Osteoblast (primary cell): ENCODE measurements around the gene SULT1A1. TPM values are rescaled to one million over a fixed set of nuclear protein-coding genes. Genes with fewer than 3 reads are reported as not detected.

Experiments
- DNase-seq: peaks from one replicate; pipeline ENCODE4 v3.0.0; 2011; ENCODE audit warnings: low spot score, mixed read lengths; ENCODE audit not compliant: insufficient read length; ENCODE audit errors: missing footprints
- H2AFZ ChIP-seq: 2 replicates; pipeline ENCODE4 v1.6.0; 2011; ENCODE audit warnings: mild to moderate bottlenecking, low read length
- H3K27ac ChIP-seq: 2 replicates; pipeline ENCODE4 v1.5.1; 2011; ENCODE audit warnings: mild to moderate bottlenecking, low read depth, low read length, moderate library complexity
- H3K27me3 ChIP-seq: 2 replicates; pipeline ENCODE4 v1.6.0; 2012; ENCODE audit warnings: mild to moderate bottlenecking, control low read depth, inconsistent platforms, low read length, moderate library complexity; ENCODE audit not compliant: insufficient read depth
- H3K36me3 ChIP-seq: 2 replicates; pipeline ENCODE4 v1.5.1; 2011; ENCODE audit warnings: mild to moderate bottlenecking, low read length, control low read depth, moderate library complexity; ENCODE audit not compliant: insufficient read depth
- H3K4me1 ChIP-seq: 2 replicates; pipeline ENCODE4 v1.5.1; 2011; ENCODE audit warnings: mild to moderate bottlenecking, low read length, control low read depth, moderate library complexity; ENCODE audit not compliant: insufficient read depth
- H3K4me2 ChIP-seq: 2 replicates; pipeline ENCODE4 v1.6.0; 2011; ENCODE audit warnings: mild to moderate bottlenecking, low read length; ENCODE audit not compliant: insufficient read depth
- H3K4me3 ChIP-seq: fragments of 200-600 bp; sonication (generic); 3 replicates; pipeline ENCODE4 v1.5.1; 2012; ENCODE audit warnings: mild to moderate bottlenecking, low read length, inconsistent platforms; ENCODE audit not compliant: insufficient read depth
- H3K79me2 ChIP-seq: 2 replicates; pipeline ENCODE4 v1.6.0; 2012; ENCODE audit warnings: mild to moderate bottlenecking, low read length, control low read depth, inconsistent platforms; ENCODE audit not compliant: insufficient read depth
- H3K9me3 ChIP-seq: 2 replicates; pipeline ENCODE4 v1.5.1; 2011; ENCODE audit warnings: low read depth, low read length, control low read depth
- H4K20me1 ChIP-seq: 2 replicates; pipeline ENCODE4 v1.6.0; 2012; ENCODE audit warnings: mild to moderate bottlenecking, low read length, control low read depth; ENCODE audit not compliant: insufficient read depth
- CTCF ChIP-seq: IDR thresholded peaks from 2 replicates; pipeline ENCODE4 v1.5.1; 2011; ENCODE audit warnings: mild to moderate bottlenecking, low read depth, low read length, moderate library complexity; ENCODE audit errors: extremely low read depth
- total RNA-seq: library from RNA; depleted of rRNA; stranded (reverse); fragments of >200 nt; gene quantifications from 2 replicates; pipeline ENCODE4 v1.2.3, GENCODE V29; 2012

Gene SULT1A1
- total RNA-seq, 1 donor, result 2.9 TPM

DNA sequence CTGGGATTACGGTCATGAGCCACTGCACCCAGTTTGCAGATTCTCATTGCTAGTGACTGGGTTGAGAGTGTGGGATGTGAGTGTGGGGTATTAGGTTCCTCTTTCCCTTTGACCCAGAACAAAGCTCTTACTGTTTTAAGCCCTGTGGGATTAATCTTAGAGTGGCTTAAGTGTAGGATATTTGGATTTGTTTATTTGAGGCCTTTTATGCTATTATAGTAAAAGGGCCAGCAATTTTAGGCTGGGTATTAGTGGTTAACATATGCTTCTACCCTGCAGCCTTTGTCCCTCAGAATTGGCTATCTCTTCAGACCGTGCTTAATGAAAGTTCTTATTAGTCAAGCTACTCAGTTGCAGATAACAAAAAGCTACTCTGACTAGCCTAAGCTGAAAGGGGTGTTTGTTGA lies 52.9 kb downstream of the SULT1A1 start:
- H3K79me2 ChIP-seq, result peaks cover 6% of the 10 kb centered on the region
- H3K36me3 ChIP-seq, result peaks cover 8% of the 10 kb centered on the region
- H3K4me2 ChIP-seq, result no peak overlapping the region
- TF ChIP-seq CTCF, result no peak
- no peak for DNase-seq
- no peak overlapping the region for H3K27ac ChIP-seq
- no peak overlapping the region for H3K4me3 ChIP-seq
- peaks cover 6% of the 10 kb centered on the region for H3K4me1 ChIP-seq
- H3K27me3 ChIP-seq, result no peaks in the 10 kb centered on the region
- no peak overlapping the region for H2AFZ ChIP-seq
- H3K9me3 ChIP-seq, result no peaks in the 10 kb centered on the region
- H4K20me1 ChIP-seq, result no peaks in the 10 kb centered on the region

- Histone ChIP-seq H3K4me3 (no peak overlapping the region), H2AFZ (no peak overlapping the region), H3K4me2 (no peak overlapping the region), H3K4me1 (peaks cover 6% of the 10 kb centered on the region), H3K27me3 (no peaks in the 10 kb centered on the region), H4K20me1 (no peaks in the 10 kb centered on the region), H3K79me2 (peaks cover 6% of the 10 kb centered on the region), H3K27ac (no peak overlapping the region), H3K36me3 (peaks cover 8% of the 10 kb centered on the region), H3K9me3 (no peaks in the 10 kb centered on the region)
- no peak for TF ChIP-seq CTCF
- DNase-seq, result no peak
Observed at GRCh38 chr16:28555561-28555960, 54.3 kb downstream of the SULT1A1 start.

Other genes starting within 250 kb of the SULT1A1 start
- gene NPIPB6, start 246.5 kb downstream of the SULT1A1 start, total RNA-seq, result 0.59 and 2.9 TPM in 2 replicates
- 78.2 and 94.3 TPM in 2 replicates for gene EIF3CL, start 206.2 kb downstream of the SULT1A1 start, total RNA-seq
- not detected in 2 replicates for gene NPIPB7, start 137.7 kb downstream of the SULT1A1 start, total RNA-seq
- 27.9 and 28.0 TPM in 2 replicates for gene CLN3, start 118.0 kb downstream of the SULT1A1 start, total RNA-seq
- under 0.01 TPM in 1 of 2 replicates, not detected in the other for gene APOBR, start 115.4 kb downstream of the SULT1A1 start, total RNA-seq
- not detected in 2 replicates for gene IL27, start 103.2 kb downstream of the SULT1A1 start, total RNA-seq
- gene NUPR1, start 71.1 kb downstream of the SULT1A1 start, total RNA-seq, result 27.9 and 31.5 TPM in 2 replicates
- gene SGF29, start 56.1 kb downstream of the SULT1A1 start, total RNA-seq, result 9.4 and 13.4 TPM in 2 replicates
- not detected in 2 replicates for gene SULT1A2, start 13.0 kb downstream of the SULT1A1 start, total RNA-seq
- not detected in 2 replicates for gene NPIPB8, start 28.0 kb upstream of the SULT1A1 start, total RNA-seq
- 104 and 138 TPM in 2 replicates for gene EIF3C, start 101.4 kb upstream of the SULT1A1 start, total RNA-seq
- 1.8 and 2.7 TPM in 2 replicates for gene NPIPB9, start 141.7 kb upstream of the SULT1A1 start, total RNA-seq
- 54.5 and 62.6 TPM in 2 replicates for gene ATXN2L, start 213.0 kb upstream of the SULT1A1 start, total RNA-seq
- 89.9 and 101 TPM in 2 replicates for gene TUFM, start 236.3 kb upstream of the SULT1A1 start, total RNA-seq